GM23338 (cell line): Measurements from ENCODE around the gene MRRF. TPM values are rescaled to one million over a fixed set of nuclear protein-coding genes. Genes with fewer than 3 reads are reported as not detected.

Experiments
- ATAC-seq: fragments of 200-7000 bp; cut with Tn5 transposase; 3 replicates; pipeline ENCODE4 v1.9.1; 2020
- DNase-seq: peaks from one replicate; pipeline ENCODE4 v3.0.0-alpha.2; 2015; ENCODE audit warnings: low spot score
- H2AFZ ChIP-seq: fragments of 200-600 bp; sonication (generic); 2 replicates; pipeline ENCODE4 v1.8.0; 2016; ENCODE audit warnings: antibody characterized with exemption, mild to moderate bottlenecking, moderate library complexity
- H3F3A ChIP-seq: fragments of 200-600 bp; sonication (generic); replicated peaks from 2 replicates; pipeline ENCODE4 v1.8.0; 2017; ENCODE audit warnings: antibody characterized with exemption, mixed run types, low read depth
- H3K27ac ChIP-seq: fragments of 200-600 bp; sonication (generic); 2 replicates; pipeline ENCODE4 v1.6.1; 2016; ENCODE audit warnings: low read depth
- H3K27me3 ChIP-seq: fragments of 200-600 bp; sonication (generic); 2 replicates; pipeline ENCODE4 v1.8.0; 2016; ENCODE audit warnings: mild to moderate bottlenecking, mixed run types, moderate library complexity; ENCODE audit not compliant: insufficient read depth
- H3K36me3 ChIP-seq: fragments of 200-600 bp; sonication (generic); 2 replicates; pipeline ENCODE4 v1.8.0; 2016; ENCODE audit warnings: mild to moderate bottlenecking; ENCODE audit not compliant: insufficient read depth
- H3K4me1 ChIP-seq: fragments of 200-600 bp; sonication (generic); 2 replicates; pipeline ENCODE4 v1.8.0; 2016; ENCODE audit warnings: mild to moderate bottlenecking, moderate library complexity; ENCODE audit not compliant: insufficient read depth
- H3K4me2 ChIP-seq: fragments of 200-600 bp; sonication (generic); 2 replicates; pipeline ENCODE4 v1.7.1; 2017; ENCODE audit warnings: mixed run types
- H3K4me3 ChIP-seq: fragments of 200-600 bp; sonication (generic); 2 replicates; pipeline ENCODE4 v1.6.1; 2016; ENCODE audit warnings: mixed run types
- H3K79me2 ChIP-seq: fragments of 200-600 bp; sonication (generic); replicated peaks from 2 replicates; pipeline ENCODE4 v1.8.0; 2017; ENCODE audit warnings: mild to moderate bottlenecking; ENCODE audit not compliant: insufficient read depth
- H3K9me2 ChIP-seq: fragments of 200-600 bp; sonication (generic); 2 replicates; pipeline ENCODE4 v1.8.0; 2017; ENCODE audit not compliant: insufficient read depth
- H4K20me1 ChIP-seq: fragments of 200-600 bp; sonication (generic); replicated peaks from 2 replicates; pipeline ENCODE4 v1.8.0; 2017; ENCODE audit warnings: mild to moderate bottlenecking; ENCODE audit not compliant: insufficient read depth
- H3K27ac Mint-ChIP-seq: 2 replicates; pipeline ENCODE4 v1.8.0; 2020; ENCODE audit warnings: inconsistent platforms, mild to moderate bottlenecking, moderate library complexity, mixed read lengths
- H3K27me3 Mint-ChIP-seq: 3 replicates; pipeline ENCODE4 v1.8.0; 2022; ENCODE audit warnings: low read depth, mild to moderate bottlenecking, moderate library complexity, mixed read lengths, inconsistent platforms; ENCODE audit not compliant: insufficient read depth, poor library complexity
- H3K36me3 Mint-ChIP-seq: 3 replicates; pipeline ENCODE4 v1.8.0; 2021; ENCODE audit warnings: low read depth, mild to moderate bottlenecking, inconsistent platforms, moderate library complexity, mixed read lengths
- H3K4me1 Mint-ChIP-seq: 3 replicates; pipeline ENCODE4 v1.8.0; 2020; ENCODE audit warnings: mild to moderate bottlenecking, inconsistent platforms, mixed read lengths
- H3K4me3 Mint-ChIP-seq: 3 replicates; pipeline ENCODE4 v1.8.0; 2021; ENCODE audit warnings: moderate library complexity, mild to moderate bottlenecking, inconsistent platforms, mixed read lengths
- H3K9me3 Mint-ChIP-seq: 3 replicates; pipeline ENCODE4 v1.8.0; 2020; ENCODE audit warnings: moderate library complexity, mild to moderate bottlenecking, inconsistent platforms, mixed read lengths
- CREB1 ChIP-seq: fragments of 250-450 bp; sonication (Bioruptor Pico); IDR thresholded peaks from 2 replicates; pipeline ENCODE4 v1.5.0; 2020; ENCODE audit warnings: low read depth, mild to moderate bottlenecking, moderate library complexity
- CTCF ChIP-seq, 2 experiments: fragments of 200-600 bp in 1 of 2; sonication (generic) in 1 of 2; conservative IDR thresholded peaks; 2 replicates each; pipeline versions ENCODE4 v1.5.1 to v1.6.1; 2016 to 2017; ENCODE audit warnings: antibody characterized with exemption in 2 of 2, low read depth in 2 of 2, mild to moderate bottlenecking in 2 of 2, moderate library complexity in 1 of 2
- EZH2 ChIP-seq: fragments of 200-600 bp; sonication (generic); IDR thresholded peaks from one replicate; pipeline ENCODE4 v1.8.0; 2017; ENCODE audit warnings: antibody characterized with exemption, mild to moderate bottlenecking, low read depth; ENCODE audit not compliant: unreplicated experiment
- EZH2phosphoT487 ChIP-seq: fragments of 200-600 bp; sonication (generic); IDR thresholded peaks from one replicate; pipeline ENCODE4 v1.8.1; 2018; ENCODE audit warnings: antibody characterized with exemption; ENCODE audit not compliant: unreplicated experiment
- JUNB ChIP-seq: IDR thresholded peaks from one replicate; pipeline ENCODE4 v1.6.1; 2016; ENCODE audit warnings: antibody characterized with exemption; ENCODE audit not compliant: unreplicated experiment
- REST ChIP-seq: IDR thresholded peaks from one replicate; pipeline ENCODE4 v1.6.1; 2018; ENCODE audit warnings: antibody characterized with exemption; ENCODE audit not compliant: unreplicated experiment
- STAT1 ChIP-seq: IDR thresholded peaks from one replicate; pipeline ENCODE4 v1.6.1; 2016; ENCODE audit warnings: antibody characterized with exemption; ENCODE audit not compliant: unreplicated experiment
- ZNF114 ChIP-seq: fragments of 250-450 bp; sonication (Bioruptor Pico); IDR thresholded peaks from 2 replicates; pipeline ENCODE4 v1.5.0; 2020; ENCODE audit warnings: mild to moderate bottlenecking, moderate library complexity
- ZNF331 ChIP-seq: fragments of 250-450 bp; sonication (Bioruptor Pico); IDR thresholded peaks from 2 replicates; pipeline ENCODE4 v1.5.0; 2020; ENCODE audit warnings: low read depth, mild to moderate bottlenecking, moderate library complexity
- polyA plus RNA-seq: library from polyadenylated mRNA; unstranded; fragments of >200 nt; fragmentation: Nextera tagmentation; extraction: Ambion mirVana; gene quantifications from 2 replicates; pipeline ENCODE4 v1.2.1, GENCODE V29; 2016
- total RNA-seq: library from RNA; depleted of rRNA; stranded (reverse); fragments of >200 nt; shearing (Covaris generic); gene quantifications from 2 replicates; pipeline ENCODE4 v1.2.3, GENCODE V29; 2014
- TF ChIP-seq, protein P1 (sequence below): IDR thresholded peaks from 2 replicates; pipeline ENCODE4 v1.6.1; 2016; ENCODE audit warnings: antibody characterized with exemption

Gene MRRF
- total and polyA plus RNA-seq, 2 experiments from 2014 or later: 27.8 to 32.7 TPM

DNA sequence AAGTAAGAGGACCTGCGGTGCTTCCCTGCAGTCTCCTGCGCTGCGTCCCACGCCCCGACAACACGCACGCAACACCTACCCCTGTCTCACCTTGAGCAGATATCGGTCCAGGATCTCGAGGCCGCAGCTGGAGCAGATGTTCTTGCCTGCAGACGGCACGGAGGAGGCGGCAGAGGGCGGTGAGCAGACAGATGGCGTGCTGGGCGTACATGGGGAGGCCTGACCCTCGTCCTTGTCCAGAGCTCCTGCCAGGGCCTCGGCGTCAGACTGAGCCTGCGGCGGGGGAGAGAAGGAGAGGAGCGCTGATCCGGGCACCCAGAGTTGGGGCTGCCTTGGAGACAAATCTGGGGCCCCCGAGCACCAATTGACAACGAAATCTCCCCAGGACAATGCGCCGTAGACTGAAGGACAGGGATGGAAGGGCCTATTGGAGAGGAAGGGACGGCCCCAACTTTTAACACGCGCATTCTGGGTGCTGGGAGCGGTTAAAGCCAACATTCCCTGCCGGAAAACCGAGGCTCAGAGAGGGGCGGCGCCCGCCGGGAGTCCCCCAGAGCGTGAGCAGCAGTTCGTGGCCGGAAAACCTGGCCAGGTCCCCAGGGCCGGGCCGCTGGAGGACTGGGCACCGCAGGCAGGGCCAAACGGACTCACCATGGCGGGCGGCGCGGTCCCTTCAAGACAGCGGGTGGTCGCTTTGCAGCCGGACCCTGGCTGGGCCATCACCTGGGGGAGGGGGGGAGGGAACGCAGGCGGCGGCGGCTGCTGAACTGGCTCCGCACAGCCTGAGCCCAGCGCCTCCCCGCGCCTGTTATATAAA lies 37.7 kb upstream of the MRRF start:
- Mint-ChIP-seq H3K4me3 (peak overlapping the region; percentile 69), H3K9me3 (peaks cover 4% of the 10 kb centered on the region; the same call in 2 of the 3 replicates), H3K27me3 (peaks cover 63% of the 10 kb centered on the region), H3K4me1 (peaks cover 30% of the 10 kb centered on the region), H3K27ac (no peak overlapping the region), H3K36me3 (no peaks in the 10 kb centered on the region; the same call in 2 of the 3 replicates)
- no peaks in the 10 kb centered on the region for H3K36me3 ChIP-seq
- H4K20me1 ChIP-seq: peaks cover 9% of the 10 kb centered on the region; the same call in 1 of the 2 replicates
- ATAC-seq (peak; percentile 34), DNase-seq (peak; percentile 78)
- H3K27ac ChIP-seq: no peak overlapping the region
- H2AFZ ChIP-seq: peak overlapping the region; percentile 85
- H3K4me2 ChIP-seq: peak overlapping the region; percentile 68
- no peaks in the 10 kb centered on the region for H3K79me2 ChIP-seq
- H3K4me1 ChIP-seq: peaks cover 11% of the 10 kb centered on the region
- no peaks in the 10 kb centered on the region for H3K9me2 ChIP-seq
- H3K4me3 ChIP-seq: peak overlapping the region; percentile 41
- peaks cover 100% of the 10 kb centered on the region for H3K27me3 ChIP-seq
- TF ChIP-seq CTCF (conservative IDR thresholded peaks at IDR 0.05; ENCODE audit: low read depth in 2 of 2) (peak in 1 of 2 experiments; percentile 19; a peak in 2 of 4 replicates), REST (no peak), ZNF114 (CRISPR knock-in tag) (no peak), EZH2phosphoT487 (peak; percentile 58), EZH2 (peak; percentile 84), JUNB (no peak), STAT1 (no peak), CREB1 (no peak), ZNF331 (CRISPR knock-in tag) (no peak)
- TF ChIP-seq, protein P1, sequence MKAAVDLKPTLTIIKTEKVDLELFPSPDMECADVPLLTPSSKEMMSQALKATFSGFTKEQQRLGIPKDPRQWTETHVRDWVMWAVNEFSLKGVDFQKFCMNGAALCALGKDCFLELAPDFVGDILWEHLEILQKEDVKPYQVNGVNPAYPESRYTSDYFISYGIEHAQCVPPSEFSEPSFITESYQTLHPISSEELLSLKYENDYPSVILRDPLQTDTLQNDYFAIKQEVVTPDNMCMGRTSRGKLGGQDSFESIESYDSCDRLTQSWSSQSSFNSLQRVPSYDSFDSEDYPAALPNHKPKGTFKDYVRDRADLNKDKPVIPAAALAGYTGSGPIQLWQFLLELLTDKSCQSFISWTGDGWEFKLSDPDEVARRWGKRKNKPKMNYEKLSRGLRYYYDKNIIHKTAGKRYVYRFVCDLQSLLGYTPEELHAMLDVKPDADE: no peak
- peaks cover 7% of the 10 kb centered on the region; the same call in 1 of the 2 replicates for H3F3A ChIP-seq
